HG03103 (cell line): ENCODE results near the gene COL20A1.

ENCODE experiments used
- ATAC-seq: cut with Tn5 transposase; IDR thresholded peaks from one replicate; pipeline ENCODE4 v1.9.1; 2021; ENCODE audit warnings: low read depth; ENCODE audit not compliant: unreplicated experiment

The COL20A1 gene

DNA sequence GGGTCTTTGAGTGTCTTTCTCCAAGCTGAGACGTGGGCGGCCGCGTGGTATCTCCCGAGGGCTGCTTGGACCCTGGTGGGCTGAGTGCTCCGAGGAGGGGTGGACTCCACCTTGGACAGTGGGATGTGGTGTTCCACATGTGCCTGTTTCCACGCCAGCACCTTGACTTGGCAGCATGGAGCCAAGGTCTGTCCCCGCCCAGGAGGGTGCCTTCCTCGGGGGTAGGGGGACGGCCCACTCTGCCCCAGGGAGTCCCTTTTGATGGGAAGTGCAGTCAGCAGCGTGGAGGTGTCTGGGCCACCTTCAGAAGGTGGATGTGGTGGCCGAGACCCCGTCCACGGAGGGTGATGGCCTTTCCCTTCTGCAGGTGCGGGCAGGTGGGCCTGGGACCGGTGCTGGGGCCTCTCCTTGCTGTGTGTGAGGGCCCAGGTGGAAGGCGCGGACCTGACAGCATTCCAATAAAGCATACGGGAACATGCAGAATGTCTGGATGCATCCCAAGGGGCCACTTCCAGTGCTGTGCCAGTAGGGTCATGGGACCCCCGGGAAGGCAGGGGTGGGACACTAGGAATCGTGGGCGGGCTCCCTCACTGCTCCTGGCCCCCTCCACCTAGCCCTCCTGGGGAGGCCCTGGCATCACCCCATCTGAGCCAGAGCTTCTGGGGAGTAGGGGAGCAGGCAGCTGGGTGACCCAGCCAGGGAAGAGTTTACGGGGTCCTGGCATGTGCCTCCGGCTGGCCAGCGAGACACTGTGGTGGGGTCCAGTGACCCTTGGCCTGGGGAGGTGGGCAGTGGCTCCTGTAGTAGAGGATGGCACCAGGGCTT is 3.5 kb upstream of the COL20A1 start:
- no peak for ATAC-seq

DNA sequence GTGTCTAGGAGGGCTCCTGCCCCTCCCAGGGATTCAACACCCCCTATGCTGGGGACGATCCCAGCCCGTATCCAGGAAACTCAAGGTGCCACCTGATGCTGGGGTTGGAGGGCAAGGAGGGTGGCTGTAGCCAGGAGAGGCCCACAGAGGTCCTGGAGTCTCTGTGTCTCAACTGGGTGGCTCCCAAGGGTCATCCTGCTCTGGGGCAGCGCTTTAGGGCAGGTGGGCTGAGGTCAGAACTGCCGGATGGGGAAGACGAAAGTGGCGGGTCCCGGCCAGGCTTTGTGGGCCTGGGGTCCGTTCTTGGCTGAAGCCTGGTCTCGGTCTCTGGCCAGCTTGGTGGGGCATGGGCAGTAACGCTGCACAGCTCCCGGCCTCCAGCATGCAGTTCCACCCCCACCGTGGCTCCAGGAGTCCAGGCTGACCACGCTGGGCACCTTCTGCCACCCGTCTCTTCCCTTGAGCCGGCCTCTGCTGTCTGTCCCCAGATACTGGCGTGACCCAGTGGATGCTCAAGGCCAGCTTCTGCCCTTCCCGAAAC is 2.8 kb upstream of the COL20A1 start:
- no peak for ATAC-seq

DNA sequence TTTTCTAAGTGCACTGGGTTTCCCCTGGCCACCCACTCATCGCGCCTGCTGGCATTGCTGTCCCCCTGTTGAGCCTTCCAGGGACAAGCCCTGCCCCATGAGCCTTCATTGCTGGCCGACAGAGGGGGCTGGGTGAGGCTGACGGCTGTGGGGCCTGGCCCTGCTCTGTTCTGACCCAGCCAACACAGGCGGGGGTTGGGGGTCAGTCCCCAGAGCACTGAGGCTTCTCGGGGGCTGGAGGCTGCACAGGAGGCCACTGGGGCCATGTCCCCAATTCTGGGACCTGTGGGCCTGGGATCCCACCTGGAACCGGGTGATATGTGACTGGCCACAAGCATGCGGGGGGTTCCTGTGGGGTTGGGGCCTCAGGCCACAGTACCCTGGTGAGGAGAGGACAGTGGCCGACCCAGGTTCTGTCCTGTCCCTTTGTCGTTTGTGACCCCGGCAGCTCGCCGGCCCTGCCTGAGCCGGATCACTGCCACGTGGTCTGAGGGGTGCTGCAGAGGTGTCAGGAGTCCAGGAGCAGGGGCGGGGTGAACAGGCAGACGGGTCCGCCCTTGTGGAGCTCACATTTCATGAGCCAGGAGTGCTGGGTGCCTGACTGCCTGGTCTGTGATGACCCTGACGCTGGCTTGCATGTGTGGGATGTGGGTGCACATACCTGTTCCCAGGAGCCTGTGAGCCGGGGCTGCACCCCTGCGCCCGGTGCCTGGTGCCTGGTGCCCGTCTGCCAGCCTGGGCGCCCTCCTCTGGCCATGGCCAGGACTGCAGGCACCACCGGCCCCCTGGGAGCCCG is 2.1 kb upstream of the COL20A1 start:
- no peak for ATAC-seq

DNA sequence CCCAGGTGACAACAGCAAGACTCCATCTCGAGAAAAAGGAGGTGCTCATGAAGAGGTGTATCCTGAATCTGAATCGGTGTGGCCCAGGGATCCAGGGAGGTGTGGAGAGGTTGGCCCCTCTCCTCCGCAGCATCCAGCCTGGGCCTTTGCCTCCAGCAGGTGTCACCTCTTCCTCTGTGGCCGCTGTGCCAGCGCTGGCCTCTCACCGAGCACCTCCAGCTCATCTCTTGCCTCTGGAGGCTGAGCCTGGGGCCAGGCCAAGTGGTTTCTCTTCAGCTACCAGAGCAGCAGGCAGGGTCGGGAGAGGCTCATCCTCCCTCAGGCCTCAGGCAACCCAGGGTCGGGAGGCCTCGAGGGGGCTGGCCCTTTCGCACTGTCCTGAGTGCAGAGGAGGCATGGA is 1.2 kb upstream of the COL20A1 start:
- no peak for ATAC-seq

DNA sequence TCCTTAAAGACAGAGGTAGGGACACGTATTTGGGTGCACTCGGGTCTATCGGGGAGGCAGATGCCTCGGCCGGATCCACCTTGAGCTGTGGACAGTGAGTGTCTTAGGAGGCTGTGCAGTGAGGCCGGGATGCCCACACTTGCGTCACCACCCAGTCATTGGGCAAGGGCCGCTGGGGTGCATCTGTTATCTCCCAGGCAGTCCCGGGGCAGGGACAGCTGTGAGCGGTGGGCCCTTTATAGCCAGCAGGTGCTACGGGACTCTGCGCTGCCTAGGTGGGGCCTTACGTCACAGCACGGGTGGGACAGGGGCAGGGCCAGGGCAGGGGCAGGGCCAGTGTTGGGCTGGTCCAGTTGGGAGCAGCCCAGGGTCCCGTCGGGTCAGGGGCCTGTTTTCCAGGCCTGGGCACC is 689 bp upstream of the COL20A1 start:
- ATAC-seq: no peak

DNA sequence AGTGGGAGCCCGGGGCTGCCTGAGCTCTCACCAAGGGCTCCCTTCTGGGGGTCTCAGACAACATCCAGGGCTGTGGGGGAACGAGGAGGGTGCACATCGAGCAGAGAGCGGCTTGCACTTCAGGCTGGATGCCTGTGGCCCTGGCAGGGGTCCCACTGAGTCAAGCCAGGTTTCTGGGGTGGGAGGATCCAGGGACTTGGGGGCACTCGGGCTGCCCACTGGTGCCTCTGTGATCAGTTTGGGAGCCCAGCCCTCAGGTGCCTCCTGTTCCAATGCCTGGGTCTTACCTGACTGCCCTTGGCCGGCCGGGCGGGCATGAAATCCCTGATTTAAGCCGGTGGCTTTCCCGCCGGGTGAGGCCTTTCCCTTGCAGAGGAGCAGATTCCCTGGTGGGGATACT is 470 bp downstream of the COL20A1 start:
- no peak for ATAC-seq

DNA sequence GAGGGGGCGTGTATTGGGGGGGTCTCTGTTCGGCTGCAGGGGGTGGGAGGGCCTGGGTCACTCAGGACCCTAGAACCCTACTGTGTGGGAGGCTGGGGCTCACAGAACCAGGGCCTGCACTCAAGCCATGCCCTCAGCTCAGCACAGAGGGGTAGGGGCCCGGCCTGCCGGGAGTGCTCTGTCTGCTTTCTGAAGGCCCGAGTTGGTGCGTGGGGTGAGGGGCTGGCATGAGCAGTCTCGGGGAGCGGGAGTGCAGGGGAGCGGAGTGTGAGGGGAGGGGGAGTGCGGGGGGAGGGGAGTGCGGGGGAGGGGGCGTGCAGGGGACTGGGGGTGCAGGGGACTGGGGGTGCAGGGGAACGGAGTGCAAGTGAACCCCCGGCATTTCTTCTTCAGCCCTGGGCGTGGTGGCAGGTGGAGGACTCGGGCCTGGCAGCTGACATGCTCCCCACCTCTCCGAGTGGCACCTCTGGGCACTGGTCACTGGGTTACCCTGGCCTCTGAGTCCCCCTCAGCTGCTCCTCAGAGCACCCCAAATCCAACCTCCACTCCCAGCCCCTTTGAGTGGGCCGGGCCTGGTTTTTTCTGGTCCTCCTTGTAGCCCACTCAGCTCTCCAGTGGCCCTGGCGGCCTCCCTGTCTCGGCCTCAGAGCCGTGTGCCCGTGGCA is 1.0 kb downstream of the COL20A1 start:
- ATAC-seq: no peak

DNA sequence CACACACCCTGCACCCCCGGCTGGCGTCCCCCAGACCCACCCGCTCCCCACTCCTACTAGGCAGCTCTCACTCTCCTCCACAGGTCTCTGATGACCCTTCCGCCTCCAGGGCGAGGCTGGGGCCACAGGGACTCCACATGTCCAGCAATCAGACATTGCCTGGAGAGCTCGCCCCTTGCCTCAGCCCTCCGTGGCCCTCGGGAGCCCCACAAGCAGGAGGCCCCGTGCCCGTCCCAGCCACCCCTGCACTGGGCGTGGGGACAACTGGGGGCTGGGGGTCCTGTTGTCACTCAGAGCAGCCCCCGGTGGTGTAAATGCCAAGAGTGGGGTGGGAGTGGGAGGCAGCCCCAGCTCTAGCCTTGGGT is 1.5 kb downstream of the COL20A1 start:
- ATAC-seq: no peak

DNA sequence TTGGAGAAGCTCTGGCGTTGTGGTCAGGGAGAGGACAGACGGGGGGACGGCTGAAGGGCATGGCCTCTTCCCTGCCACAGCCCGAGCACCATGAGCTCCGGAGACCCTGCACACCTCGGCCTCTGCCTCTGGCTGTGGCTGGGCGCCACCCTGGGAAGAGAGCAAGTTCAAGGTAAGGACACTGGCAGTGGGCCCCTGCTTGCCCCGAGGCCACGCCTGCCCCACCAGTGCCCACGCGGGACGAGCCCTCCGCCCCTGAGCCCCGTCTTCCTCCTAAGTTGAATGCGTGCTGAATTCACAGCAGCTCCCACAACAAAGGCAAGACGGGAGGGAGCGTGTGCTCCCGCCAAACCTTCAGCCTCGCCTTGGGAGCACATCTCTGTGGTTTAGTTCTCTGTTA is 2.0 kb downstream of the COL20A1 start:
- no peak for ATAC-seq

DNA sequence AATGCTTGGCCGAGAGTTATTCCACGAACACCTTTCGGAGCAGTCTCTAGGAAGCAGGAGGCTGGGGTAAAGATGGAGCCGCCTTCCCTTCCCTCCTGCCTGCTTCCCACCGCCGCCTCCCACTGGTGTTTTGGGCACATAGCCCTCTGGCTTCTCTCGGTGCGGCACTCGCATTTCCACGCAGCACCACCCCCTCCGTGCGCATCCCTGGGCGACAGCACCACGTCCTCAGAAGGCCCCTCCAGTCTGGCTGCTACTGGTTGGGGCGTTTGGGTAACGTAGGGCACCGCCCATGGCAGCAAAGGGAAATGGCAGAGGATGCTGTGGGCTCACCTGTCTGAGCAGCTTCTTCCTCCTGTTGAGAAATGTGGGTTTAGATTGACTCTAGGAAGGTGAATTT is 2.4 kb downstream of the COL20A1 start:
- ATAC-seq: no peak

DNA sequence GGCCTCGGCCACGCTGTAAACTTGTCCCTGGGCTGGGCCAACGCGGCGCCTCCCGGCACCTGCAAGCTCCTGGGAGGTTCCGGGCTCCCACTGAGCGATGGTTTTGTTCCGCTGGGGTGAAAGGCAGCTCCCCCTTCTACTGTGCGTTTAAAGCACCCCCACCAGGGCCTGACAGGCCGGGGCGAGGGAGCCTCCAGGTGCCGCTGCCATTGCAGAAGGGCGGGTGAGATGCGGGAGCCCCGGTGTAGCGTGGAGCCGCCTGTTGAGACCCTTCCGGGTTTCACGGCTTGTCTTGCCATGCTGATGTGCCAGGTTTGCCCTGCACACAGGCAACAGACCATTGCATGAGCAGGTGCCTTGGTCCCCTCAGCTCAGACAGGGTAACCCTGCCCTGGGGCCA is 2.9 kb downstream of the COL20A1 start:
- no peak for ATAC-seq

DNA sequence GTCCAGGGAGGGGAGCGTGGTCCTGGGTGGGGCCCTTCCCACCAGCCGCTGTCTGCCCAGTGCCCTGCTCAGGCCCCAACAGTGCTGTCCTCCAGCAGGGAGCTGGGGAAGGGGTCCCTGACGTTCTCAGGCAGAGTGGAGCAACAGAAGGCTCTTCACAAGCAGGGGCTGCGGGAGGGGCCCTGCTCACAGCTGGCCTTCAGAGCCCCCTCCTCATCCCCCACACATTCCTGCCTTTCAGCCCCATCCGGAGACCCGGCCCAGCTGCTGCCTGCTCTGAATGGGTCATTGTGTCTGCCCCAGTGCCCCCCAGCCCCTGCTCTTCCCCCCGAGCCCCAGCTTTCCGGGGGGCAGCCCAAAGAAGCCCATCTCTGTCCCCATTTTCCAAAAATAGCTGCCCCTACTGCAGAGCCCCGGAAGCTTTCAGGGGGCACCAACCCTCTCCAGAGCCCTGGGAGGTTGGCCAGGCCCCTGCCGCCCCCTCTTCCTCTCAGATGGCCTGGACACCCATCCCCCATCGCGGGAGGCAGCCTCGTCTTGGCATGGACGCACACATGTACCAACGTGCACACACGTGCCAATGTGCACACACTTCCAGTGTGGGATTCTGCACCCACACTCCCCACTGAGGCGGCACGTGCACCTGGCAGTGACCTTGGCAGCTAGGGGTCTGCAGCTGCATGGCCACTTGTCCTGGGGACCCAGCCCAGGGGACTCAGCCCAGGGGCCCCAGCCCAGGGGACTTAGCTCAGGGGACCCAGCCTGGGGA is 3.7 kb downstream of the COL20A1 start:
- no peak for ATAC-seq

DNA sequence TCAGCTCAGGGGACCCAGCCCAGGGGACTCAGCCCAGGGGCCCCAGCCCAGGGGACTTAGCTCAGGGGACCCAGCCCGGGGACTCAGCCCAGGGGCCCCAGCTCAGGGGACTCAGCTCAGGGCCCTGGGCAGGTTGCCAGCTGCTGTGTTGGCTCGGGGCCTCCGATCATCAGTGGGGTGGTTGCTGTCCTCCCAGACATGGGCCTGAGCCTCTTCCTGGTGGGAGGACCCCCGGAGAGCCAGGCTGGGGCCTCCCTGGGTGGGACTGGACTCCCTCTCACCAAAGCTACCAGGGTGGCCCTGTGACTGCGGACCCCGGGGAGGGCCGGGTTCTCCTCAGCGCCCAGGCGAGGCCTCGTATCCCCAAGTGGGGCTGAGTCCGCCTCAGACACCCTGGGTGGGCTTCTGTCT is 4.4 kb downstream of the COL20A1 start:
- no peak for ATAC-seq

DNA sequence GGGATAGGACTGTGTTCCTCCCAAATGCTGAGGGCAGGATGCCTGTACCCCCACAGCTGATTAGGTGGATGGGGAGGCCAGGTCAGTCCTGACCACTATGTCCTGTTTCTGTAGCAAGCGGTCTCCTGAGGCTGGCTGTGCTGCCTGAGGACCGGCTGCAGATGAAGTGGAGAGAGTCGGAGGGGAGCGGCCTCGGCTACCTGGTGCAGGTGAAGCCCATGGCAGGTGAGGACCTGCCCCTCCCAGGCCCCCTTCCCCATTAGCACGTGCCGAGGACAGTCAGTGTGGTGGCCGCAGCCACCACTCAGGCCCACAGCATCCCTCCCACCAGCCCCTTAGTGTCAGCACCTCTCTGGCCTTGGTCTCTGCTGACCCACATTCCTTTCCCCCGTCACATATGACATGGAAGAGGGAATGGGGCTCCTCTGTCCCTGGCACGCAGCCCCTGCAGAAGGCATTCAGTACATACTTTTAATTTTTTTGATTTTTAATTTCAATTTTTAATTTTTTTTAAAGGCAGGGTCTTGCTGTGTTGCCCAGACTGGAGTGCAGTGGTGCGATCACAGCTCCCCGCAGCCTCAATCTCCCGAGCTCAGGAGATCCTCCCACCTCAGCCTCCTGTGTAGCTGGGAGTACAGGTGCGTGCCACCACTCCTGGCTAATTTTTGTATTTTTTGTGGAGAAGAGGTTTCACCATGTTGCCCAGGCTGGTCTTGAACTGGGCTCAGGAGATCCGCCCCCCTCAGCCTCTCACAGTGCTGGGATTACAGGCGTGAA is 5.0 kb downstream of the COL20A1 start:
- ATAC-seq: no peak

DNA sequence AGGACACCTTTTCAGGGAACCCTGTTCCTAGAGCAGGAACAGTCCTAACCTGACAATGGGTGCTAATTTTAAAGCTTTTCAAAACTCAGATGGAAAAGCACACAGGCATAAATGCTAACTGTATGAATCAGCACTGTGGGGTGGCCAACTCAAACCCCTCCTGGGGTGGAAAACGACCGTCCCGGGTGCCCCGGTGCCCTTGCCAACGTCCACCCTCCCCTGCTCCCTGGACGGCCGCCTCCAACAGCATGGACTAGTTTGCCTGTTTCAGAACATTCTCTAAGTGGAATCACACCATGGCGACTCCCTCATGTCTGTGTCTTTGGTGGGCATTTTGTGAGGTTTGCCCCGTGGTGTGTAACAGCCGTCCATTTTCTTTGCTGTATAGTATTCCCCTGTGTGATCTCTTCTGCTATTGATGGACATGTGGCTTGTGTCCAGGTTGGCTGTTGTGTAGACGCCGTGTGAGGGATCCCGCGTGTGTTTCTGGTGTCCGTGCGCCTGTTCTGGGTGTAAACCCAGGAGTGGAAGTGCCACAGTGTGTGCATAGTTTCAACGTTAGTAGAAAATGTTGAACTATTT is 5.8 kb downstream of the COL20A1 start:
- no peak for ATAC-seq

DNA sequence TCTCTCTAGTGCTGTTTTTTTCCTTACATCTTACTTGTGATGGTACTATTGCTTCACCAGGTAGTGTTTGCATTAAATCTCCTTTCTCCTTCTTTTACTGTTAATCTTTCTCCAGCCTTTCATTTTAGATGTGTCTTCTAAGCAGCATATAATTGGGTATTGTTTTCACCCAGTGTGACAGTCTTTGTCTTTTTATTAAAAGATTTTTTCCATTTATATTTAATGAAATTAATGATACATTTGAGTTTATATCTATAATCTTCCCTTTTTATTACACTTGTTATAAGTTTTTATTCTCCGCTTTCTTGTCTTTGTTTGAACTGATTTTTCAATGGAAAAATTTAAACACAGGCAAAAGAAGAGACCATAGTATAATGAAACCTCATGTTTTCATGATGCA is 8.7 kb downstream of the COL20A1 start:
- no peak for ATAC-seq

DNA sequence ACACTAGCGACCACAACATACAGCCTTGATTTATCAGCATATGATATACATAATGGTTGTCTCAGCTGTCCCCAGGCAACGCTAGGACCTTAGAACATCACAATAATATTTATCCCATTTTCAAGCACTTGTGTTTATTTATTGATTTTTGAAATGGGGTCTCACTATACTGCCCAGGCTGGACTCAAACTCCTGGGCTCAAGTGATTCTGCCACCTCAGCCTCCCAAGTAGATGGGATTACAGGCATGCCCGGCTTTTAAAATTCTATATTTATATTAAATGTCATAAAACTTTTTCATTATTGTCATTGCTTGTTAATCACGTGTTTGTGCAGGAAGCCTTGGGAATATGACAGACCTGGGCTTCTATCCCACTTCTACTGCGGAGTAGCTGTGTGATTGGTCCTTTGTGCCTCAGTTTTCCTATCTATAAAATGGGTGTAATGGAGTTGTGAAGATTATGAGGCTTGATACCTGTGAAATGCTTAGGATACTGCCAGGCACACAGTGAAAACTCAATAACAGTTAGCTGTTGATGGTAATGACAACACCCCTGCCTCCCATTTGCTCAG is 10.2 kb downstream of the COL20A1 start:
- no peak for ATAC-seq

DNA sequence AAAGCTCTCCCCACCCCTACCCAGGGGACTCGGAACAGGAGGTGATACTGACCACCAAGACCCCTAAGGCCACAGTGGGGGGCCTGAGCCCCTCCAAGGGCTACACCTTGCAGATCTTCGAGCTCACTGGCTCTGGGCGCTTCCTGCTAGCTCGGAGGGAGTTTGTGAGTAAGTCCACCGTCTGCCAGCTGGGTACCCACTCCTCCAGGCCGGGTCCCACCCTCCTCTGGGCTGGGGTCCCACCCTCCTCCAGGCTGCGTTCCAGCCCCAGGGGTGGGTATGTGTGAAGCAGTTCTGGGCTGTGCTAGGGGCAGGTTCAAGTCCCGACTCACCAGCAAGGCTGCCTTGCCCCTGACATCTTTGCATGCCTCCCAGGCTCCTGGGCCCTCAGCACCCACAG is 12.4 kb downstream of the COL20A1 start:
- no peak for ATAC-seq
